ENCODE results near the gene C2CD4C.
"Not testable (repeated sequence)": the region's sequence is repeated elsewhere in the genome, so short reads cannot be mapped to it uniquely, and the experiment has no call there.

C2CD4C gene

DNA sequence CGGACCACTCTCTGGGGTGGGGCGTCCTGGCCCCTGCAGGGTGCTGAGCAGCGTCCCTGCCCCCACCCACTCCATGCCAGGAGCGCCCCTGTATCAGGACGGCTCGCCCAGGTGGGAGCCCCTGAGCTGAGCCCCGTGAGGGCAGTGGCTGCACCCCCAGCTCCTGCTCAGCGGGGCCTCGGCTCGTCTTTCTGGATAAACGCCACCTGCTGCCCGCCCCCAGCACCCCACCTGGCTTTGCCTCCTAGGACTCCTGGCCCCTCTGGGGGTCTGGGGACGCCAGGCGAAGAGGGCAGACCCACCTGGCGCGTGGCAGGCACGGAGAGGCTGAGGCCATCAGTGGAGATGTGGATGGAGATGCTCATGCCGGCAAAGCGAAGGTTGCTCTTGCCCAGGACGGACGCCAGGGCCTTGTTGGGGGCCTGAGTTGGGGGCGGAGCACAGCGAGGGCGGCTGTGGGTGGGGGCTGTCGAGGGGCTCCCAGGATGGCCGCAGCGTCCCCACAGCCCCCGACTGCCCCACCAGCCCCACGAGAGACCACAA, 29.5 kb upstream of the C2CD4C start:
- DNase-seq (ENCODE audit: low read depth in 2 of 2) = no peak

GRCh38 chr19:437041-437440, 28.1 kb upstream of the C2CD4C start:
- DNase-seq (ENCODE audit: low read depth in 2 of 2) = no peak

- DNase-seq (ENCODE audit: low read depth in 2 of 2) = no peak
Measured at GRCh38 chr19:436413-436950, 27.5 kb upstream of the C2CD4C start.

DNA sequence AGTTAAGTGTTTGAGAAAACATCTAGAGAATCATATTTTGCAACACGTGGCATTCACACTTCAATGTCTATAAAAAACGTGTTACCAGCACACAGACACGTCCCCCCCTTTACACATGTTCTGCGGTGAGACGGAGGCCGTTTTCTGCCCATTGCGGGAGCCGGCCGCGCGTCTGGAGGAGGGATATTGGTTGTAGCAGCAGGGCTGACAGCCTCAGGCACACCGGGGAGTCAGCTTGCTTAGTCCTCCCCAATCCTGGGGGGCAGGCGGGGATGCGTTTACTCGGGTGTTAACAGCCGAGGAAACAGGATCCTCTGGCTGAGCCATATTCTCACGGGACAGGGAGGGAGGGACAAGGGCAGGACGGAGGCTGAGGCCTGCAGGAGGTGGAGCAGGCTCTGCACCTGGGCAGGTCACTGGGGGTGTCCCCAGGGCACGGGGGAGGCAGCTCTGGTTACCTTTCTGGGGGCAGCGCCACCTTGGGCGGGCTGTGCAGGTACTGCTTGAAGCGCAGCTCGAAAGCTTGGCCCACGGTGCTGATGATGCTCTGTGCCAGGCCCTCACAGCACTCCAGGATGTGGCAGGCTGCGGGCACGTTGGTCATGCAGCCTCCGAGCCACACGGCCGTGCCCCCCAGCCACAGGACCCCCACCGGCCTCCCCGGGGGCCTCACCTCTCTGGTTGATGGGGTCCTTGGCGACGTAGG, 26.9 kb upstream of the C2CD4C start:
- no peak for DNase-seq (ENCODE audit: low read depth in 2 of 2)

- no peak for DNase-seq (ENCODE audit: low read depth in 2 of 2)
Measured at GRCh38 chr19:435056-435706, 26.2 kb upstream of the C2CD4C start.

GRCh38 chr19:434152-434960, 25.4 kb upstream of the C2CD4C start:
- no peak for DNase-seq (ENCODE audit: low read depth in 2 of 2)

DNA sequence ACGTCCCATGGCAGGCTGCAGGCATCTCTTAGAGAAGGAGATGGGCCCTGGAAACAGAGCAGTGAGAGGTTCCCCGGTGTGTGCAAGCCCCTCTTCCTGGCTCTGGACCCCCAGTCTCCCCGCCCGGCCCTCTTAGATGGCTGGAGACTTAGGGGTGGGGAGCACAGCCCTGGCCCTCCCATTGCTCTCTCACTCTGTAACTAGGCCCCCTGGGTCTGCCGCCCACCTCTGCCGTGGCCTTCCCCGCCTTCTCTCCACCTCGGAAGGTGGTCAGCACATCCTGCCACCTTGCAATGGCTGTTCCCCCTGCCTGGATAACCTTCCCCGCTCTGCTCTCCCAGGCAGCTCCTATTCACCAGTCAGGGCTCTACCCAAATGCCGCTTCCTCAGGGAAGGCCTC, 21.8 kb upstream of the C2CD4C start:
- DNase-seq (ENCODE audit: low read depth in 2 of 2) = no peak

- no peak for DNase-seq (ENCODE audit: low read depth in 2 of 2)
Measured at GRCh38 chr19:428149-428548, 19.2 kb upstream of the C2CD4C start.

GRCh38 chr19:427675-428074, 18.7 kb upstream of the C2CD4C start:
- DNase-seq (ENCODE audit: low read depth in 2 of 2) = not testable (repeated sequence)

GRCh38 chr19:426725-427445, 17.9 kb upstream of the C2CD4C start:
- no peak for DNase-seq (ENCODE audit: low read depth in 2 of 2)

- no peak for DNase-seq (ENCODE audit: low read depth in 2 of 2)
Measured at GRCh38 chr19:425056-425455, 16.1 kb upstream of the C2CD4C start.

DNA sequence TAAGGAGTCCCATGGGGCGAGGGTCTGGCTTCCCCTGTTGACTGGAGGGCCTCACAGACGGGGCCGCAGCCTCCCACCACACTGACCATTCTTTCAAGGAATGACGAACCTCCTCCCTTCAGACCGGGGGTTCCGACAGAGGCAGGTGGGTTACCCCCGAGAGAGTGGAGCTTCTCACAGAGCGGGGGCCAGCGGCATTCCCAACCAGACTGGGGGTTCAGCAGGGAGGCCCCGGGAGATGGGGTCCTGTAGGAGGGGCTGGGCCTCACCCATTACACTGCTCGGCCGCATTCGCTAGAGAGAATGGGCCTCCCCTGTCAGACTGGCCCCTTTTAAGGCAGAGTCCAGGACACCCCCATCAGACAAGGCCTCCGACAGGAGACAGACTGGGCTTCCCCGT, 15.6 kb upstream of the C2CD4C start:
- no peak for DNase-seq (ENCODE audit: low read depth in 2 of 2)

DNA sequence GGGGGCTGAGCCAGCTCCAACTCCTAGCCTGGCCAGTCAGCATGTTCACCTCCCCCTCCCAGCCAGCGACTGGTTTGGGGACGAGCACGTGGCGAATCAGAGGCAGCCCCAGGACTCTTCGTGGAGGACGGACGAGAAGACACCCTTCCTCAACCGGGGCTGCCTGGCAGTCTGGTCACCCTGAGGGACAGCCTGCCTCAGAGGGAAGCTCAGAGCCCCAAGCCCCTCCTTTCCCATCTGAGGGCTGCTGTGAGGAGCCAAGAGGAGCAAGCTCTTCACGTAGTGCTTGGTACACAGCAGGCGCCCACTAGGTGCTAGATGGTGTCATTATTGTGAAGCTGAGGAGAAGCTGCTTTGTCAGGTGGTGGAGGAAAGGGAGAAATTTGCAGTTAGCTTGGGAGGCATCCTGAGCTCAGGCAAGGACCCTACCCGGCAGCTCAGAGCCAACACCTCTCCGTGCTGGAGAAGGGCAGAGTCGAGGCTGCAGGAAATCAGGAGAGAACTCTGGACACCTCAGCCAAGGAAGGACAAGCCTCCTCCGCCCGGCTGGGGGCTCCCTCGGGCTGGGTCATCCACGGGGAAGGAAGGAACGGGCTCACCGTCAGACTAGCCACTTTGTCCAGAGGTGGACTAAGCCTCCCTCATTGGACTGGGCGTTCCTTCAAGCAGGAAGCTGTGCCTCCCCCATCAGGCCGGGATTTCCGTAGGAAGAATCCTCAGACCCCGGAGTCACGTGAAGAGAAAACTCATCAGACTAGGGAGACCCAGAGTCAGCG, 14.9 kb upstream of the C2CD4C start:
- no peak for DNase-seq (ENCODE audit: low read depth in 2 of 2)

DNA sequence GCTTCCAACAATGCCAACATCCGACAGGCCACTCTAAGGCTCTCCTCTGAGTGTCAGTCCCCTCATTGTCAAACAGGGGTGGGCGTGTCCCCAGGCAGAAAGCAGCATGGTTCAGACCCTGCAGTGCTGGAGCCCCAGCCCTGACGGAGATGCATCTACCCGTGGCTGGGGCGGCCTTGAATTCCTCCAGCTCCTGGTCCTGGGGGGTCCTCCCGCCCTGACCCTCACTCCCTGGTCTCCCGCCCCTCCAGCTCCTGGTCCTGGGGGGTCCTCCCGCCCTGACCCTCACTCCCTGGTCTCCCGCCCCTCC, 13.9 kb upstream of the C2CD4C start:
- DNase-seq (ENCODE audit: low read depth in 2 of 2) = not testable (repeated sequence)

DNA sequence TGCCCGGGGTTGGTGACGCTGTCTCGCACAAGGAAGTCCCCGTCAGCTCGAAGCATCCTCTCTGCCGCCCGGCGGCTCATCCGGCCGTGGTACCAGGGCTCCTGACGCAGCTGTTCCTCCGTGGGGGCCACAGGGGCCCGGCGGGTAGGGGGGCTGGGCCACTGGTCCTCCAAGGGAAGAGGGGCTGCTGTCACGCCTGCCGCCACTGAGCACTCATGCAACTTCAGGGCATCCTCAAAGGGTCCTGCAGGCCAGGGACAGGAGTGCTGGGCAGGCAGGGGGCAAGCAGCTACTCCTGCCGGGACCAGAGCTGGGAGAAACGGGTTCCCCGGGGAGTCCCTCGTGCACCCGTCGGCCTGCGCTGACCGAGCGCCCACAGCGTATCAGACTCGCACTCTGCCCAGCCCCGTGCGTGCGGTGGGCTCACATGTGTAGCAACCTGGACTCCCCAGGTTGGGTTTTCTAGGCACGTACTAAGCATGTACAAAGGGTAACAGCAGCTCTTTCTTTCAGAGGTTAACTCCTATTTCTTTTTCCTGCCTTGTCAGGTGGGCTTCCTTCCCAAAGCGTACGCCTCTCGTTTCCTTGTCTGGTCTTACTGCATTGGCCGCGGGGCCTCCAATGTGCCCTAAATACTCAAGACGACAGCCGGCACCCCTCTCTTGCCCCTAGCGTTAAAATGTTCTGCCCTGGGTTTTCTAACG, 13.4 kb upstream of the C2CD4C start:
- DNase-seq (ENCODE audit: low read depth in 2 of 2) = no peak

- DNase-seq (ENCODE audit: low read depth in 2 of 2) = no peak
Measured at GRCh38 chr19:419721-420515, 11.0 kb upstream of the C2CD4C start.

GRCh38 chr19:418761-419671, 10.1 kb upstream of the C2CD4C start:
- no peak for DNase-seq (ENCODE audit: low read depth in 2 of 2)

GRCh38 chr19:416416-416815, 7.5 kb upstream of the C2CD4C start:
- DNase-seq (ENCODE audit: low read depth in 2 of 2) = no peak

Data from stimulated activated CD8-positive, alpha-beta memory T cell treated with anti-CD3 and anti-CD28 coated beads, Interleukin-7, amount 100 ng/mL, for 4 hours (primary cell).